ENCODE results near the gene METAP1D. TPM values are rescaled to one million over a fixed set of nuclear protein-coding genes. Genes with fewer than 3 reads are reported as not detected.

Gene METAP1D
- total and polyA plus RNA-seq, 2 experiments from 2014 or later: 4.0 to 12.0 TPM

GRCh38 chr2:172049567-172050120 lies 49.9 kb downstream of the METAP1D start:
- no peaks in the 10 kb centered on the region for H3K9me3 ChIP-seq (ENCODE audit: low read depth)
- H3K27ac ChIP-seq: no peak overlapping the region
- no peak for TF ChIP-seq CTCF (IDR thresholded peaks at IDR 0.05; ENCODE audit: low read depth, low read length)
- H3K4me3 ChIP-seq: no peak overlapping the region
- no peaks in the 10 kb centered on the region for H3K36me3 ChIP-seq
- DNase-seq (ENCODE audit: low read depth in 1 of 2, low spot score in 1 of 2): no peak
- H3K27me3 ChIP-seq: no peaks in the 10 kb centered on the region
- H3K4me1 ChIP-seq (ENCODE audit: low read depth): peaks cover 6% of the 10 kb centered on the region

GRCh38 chr2:172050479-172051125 lies 50.8 kb downstream of the METAP1D start:
- Histone ChIP-seq H3K27me3 (no peaks in the 10 kb centered on the region), H3K4me3 (no peak overlapping the region), H3K4me1 (ENCODE audit: low read depth) (peaks cover 6% of the 10 kb centered on the region), H3K27ac (no peak overlapping the region), H3K9me3 (ENCODE audit: low read depth) (no peaks in the 10 kb centered on the region), H3K36me3 (no peaks in the 10 kb centered on the region)
- DNase-seq (ENCODE audit: low read depth in 1 of 2, low spot score in 1 of 2): peak; percentile 23 to 47
- TF ChIP-seq CTCF (IDR thresholded peaks at IDR 0.05; ENCODE audit: low read depth, low read length): no peak

- Histone ChIP-seq H3K36me3 (no peaks in the 10 kb centered on the region), H3K27me3 (no peaks in the 10 kb centered on the region), H3K27ac (no peak overlapping the region), H3K4me1 (ENCODE audit: low read depth) (peaks cover 6% of the 10 kb centered on the region), H3K4me3 (no peak overlapping the region), H3K9me3 (ENCODE audit: low read depth) (no peaks in the 10 kb centered on the region)
- DNase-seq (ENCODE audit: low read depth in 1 of 2, low spot score in 1 of 2): peak in 1 of 2 donors; percentile 51
- no peak for TF ChIP-seq CTCF (IDR thresholded peaks at IDR 0.05; ENCODE audit: low read depth, low read length)
These were observed 52.5 kb downstream of the METAP1D start for GRCh38 chr2:172052000-172052983.

- TF ChIP-seq CTCF (IDR thresholded peaks at IDR 0.05; ENCODE audit: low read depth, low read length): no peak
- no peak overlapping the region for H3K4me3 ChIP-seq
- no peak for DNase-seq (ENCODE audit: low read depth in 1 of 2, low spot score in 1 of 2)
- H3K27ac ChIP-seq: no peak overlapping the region
- no peaks in the 10 kb centered on the region for H3K9me3 ChIP-seq (ENCODE audit: low read depth)
- no peaks in the 10 kb centered on the region for H3K27me3 ChIP-seq
- H3K4me1 ChIP-seq (ENCODE audit: low read depth): peaks cover 6% of the 10 kb centered on the region
- H3K36me3 ChIP-seq: no peaks in the 10 kb centered on the region
These were observed 53.7 kb downstream of the METAP1D start for GRCh38 chr2:172053486-172053885.

GRCh38 chr2:172056293-172056692 lies 56.5 kb downstream of the METAP1D start:
- Histone ChIP-seq H3K36me3 (no peaks in the 10 kb centered on the region), H3K4me1 (ENCODE audit: low read depth) (peaks cover 6% of the 10 kb centered on the region), H3K9me3 (ENCODE audit: low read depth) (no peaks in the 10 kb centered on the region), H3K27me3 (peaks cover 5% of the 10 kb centered on the region), H3K27ac (no peak overlapping the region), H3K4me3 (no peak overlapping the region)
- no peak for DNase-seq (ENCODE audit: low read depth in 1 of 2, low spot score in 1 of 2)
- no peak for TF ChIP-seq CTCF (IDR thresholded peaks at IDR 0.05; ENCODE audit: low read depth, low read length)
